Activated naive CD4-positive, alpha-beta T cell treated with anti-CD3 and anti-CD28 coated beads, Interleukin-2, amount 50 U/mL, for 72 hours (primary cell): Measurements from ENCODE around the gene MSL3. TPM values are rescaled to one million over a fixed set of nuclear protein-coding genes. Genes with fewer than 3 reads are reported as not detected.

Experiments
- ATAC-seq, 2 donors: fragments of 150-1000 bp; cut with Tn5 transposase; 2 replicates each; pipeline ENCODE4 v1.10.0; 2021; ENCODE audit warnings: mild to moderate bottlenecking in 2 of 2, moderate library complexity in 2 of 2
- DNase-seq, 2 donors: peaks; one replicate each; pipeline ENCODE4 v3.0.0; 2021 to 2022; ENCODE audit warnings: low spot score in 2 of 2
- H3K27ac Mint-ChIP-seq, 2 donors: one replicate each; pipeline ENCODE4 v1.8.0; 2022; ENCODE audit warnings: mild to moderate bottlenecking in 2 of 2, mixed read lengths in 2 of 2
- H3K36me3 Mint-ChIP-seq, 2 donors: one replicate each; pipeline ENCODE4 v1.8.0; 2022; ENCODE audit warnings: mixed read lengths in 2 of 2
- H3K9me3 Mint-ChIP-seq, 2 donors: one replicate each; pipeline ENCODE4 v1.8.0; 2022; ENCODE audit warnings: mixed read lengths in 2 of 2
- total RNA-seq, 2 donors: library from RNA; stranded (reverse); gene quantifications; one replicate each; pipeline ENCODE4 v1.2.3, GENCODE V29; 2022

Gene MSL3
- total RNA-seq, 2 donors from 2014 or later, result 38.4 to 72.3 TPM

DNA sequence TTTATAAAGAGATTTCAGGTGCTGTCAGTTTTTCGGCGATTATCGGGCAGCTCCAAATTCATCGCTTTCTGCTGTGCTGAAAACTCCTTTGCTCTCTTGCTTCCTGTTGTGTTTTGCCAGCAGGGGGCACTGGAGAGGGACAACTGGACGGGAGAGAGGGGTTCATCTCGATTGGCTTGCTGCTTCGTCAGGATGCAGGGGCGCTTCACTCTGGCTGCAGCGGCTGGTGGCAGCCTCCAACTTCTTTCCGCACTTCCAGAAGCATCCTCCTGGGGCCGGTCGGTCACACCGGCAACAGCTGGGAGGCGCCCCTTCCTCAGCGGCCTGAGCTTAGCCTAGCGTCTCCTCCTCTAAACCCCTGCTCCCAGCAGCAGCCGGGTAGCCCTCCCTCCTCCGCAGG, 29.5 kb downstream of the MSL3 start:
- no peaks in the 10 kb centered on the region for H3K9me3 Mint-ChIP-seq
- ATAC-seq (peak; percentile 81 to 84), DNase-seq (peak; percentile 67 to 72)
- no peak overlapping the region for H3K27ac Mint-ChIP-seq
- H3K36me3 Mint-ChIP-seq, result no peaks in the 10 kb centered on the region

DNA sequence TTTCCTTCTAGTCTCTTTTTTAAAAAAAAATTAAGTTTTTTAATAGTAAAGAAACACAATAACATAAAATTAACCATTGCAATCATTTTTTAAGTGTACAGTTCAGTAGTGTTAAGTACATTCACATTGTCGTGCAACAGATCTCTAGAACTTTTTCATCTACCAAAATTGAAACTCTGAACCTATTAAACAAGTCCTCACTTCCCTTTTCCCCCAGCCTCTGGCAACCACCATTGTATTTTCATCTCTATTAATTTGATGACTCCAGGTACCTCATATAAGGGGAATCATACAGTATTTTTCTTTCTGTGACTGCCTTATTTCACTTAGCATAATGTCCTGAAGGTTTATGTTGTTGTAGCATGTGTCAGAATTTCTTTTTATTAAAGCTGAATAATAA, 31.8 kb downstream of the MSL3 start:
- H3K27ac Mint-ChIP-seq, result no peak overlapping the region
- no peaks in the 10 kb centered on the region for H3K36me3 Mint-ChIP-seq
- DNase-seq (no peak), ATAC-seq (no peak)
- H3K9me3 Mint-ChIP-seq, result no peaks in the 10 kb centered on the region

DNA sequence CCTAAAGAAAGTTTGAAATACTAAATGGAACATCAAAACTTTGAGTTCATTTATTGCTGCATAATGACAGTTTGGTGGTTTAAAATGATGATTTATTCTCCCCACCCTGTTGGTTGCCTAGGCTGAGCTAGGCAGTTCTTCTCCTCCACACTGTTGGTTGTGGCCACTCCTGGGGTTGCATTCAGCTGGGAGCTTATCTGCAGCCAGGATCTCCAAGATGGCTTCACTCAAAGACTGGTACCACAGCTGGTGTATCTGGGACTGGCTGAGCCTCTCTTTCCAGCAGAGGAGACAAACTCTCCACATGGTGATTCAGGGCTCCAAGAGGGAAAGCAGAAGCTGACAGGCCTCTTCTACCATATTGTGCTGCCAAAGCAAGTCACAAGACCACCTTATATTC, 33.1 kb downstream of the MSL3 start:
- DNase-seq (no peak), ATAC-seq (no peak)
- Mint-ChIP-seq H3K9me3 (no peaks in the 10 kb centered on the region), H3K36me3 (no peaks in the 10 kb centered on the region), H3K27ac (no peak overlapping the region)

DNA sequence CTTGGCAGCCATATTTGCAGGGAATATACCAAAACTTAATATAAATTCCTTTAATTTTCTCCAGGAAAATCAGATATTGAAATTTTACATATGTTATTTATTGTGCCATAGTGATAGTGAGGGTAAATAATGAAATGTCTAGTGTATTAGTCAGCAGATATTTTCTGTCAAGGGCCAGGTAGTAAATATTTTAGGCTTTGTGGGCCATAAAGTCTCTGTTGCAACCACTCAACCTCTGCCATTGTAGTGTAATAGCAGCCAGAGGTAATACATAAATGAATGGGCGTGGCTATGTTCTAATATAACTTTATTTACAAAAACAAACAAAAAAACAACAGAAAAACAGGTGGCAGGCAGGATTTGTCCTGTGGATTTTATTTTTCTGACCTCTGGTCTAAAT, 33.5 kb downstream of the MSL3 start:
- H3K27ac Mint-ChIP-seq, result no peak overlapping the region
- ATAC-seq, result no peak

DNA sequence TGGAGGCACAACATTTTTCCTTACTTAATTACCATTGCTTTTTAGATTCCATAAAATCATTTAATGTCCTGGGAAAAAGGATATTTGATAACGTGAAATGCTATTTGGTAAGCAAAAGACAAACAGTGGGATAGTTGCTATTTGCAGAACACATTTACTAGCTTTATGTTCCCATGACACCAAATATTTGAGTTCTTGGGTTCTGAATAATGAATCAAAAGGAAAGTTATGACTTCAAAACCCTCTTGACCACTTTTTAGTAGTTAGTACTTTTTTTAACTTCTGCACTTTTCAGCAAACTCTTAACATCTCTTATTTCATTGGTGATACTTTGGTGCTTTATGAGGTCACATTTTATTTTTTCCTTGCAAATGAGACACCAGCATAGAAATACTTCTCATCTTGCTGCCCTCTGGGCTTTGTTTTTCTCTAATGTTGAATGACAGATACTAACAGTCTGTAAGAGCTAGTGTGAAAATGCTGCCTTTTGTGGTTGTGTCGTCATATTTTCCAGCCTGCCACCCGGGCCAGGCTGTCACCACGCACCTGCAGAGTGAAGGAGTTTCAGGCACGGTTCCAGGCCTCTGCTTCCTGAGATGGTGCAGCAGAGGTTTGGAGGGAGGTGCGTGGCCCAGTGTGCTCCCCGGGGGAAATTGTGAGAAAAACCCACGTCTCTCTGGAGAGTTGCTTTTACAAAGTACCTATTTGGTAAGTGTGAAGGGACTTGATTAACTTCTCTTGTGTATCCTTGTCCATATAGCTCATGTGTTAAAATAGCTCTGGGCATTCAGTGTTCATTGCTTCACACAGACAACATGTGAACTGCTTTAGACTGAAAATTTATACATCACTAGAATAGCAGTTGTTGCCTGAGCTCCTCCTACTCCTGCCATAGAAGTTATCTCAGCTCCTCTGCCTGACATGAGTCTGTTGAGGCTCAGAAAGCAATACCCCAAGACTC, 34.7 kb downstream of the MSL3 start:
- DNase-seq (peak; percentile 64 to 72), ATAC-seq (peak; percentile 93 to 96)
- Mint-ChIP-seq H3K27ac (peak overlapping the region; percentile 88 to 95), H3K9me3 (no peaks in the 10 kb centered on the region), H3K36me3 (no peaks in the 10 kb centered on the region)

More for the DNA sequence above, 33.5 kb downstream of the MSL3 start:
- Mint-ChIP-seq H3K36me3 (no peaks in the 10 kb centered on the region), H3K9me3 (no peaks in the 10 kb centered on the region)
- DNase-seq, result no peak

DNA sequence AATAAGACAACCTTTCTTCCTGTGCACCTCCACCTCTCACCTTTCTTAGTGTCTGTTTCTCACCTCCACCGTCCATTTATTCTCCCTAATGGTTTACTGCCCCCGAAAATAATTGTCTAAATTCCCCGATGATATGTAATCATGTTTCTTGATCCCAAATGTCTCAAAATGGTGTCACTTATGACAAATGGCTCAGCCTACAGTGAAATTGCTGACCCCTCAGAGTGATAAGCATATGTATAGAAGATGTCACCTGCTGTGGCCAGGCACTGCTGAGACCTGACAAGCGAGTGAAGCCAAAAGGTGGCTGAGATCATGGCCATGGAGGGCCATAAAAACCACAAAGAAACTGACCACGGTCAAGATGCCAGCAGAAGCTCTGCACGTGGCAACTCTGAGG, 35.7 kb downstream of the MSL3 start:
- ATAC-seq (no peak), DNase-seq (no peak)
- Mint-ChIP-seq H3K27ac (peak overlapping the region; percentile 88 to 95), H3K36me3 (no peaks in the 10 kb centered on the region), H3K9me3 (no peaks in the 10 kb centered on the region)

DNA sequence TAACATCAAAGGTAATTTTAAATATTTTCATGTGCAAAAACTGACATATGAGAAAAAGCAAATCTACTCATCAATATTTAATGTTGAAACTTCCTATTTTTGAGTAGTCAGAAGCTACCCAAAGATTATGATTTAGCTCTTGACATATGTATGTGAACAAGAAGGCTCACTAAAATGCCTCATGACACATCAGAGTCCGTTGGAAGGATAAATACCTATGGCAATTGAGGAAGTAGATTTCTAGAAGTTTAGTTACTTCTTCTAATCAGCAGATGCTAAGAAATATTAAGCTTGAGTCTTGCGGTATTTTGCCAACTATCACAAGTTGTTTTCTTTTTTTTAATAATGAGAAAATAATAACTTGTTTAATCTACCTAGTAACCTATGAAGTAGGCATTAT, 55.3 kb downstream of the MSL3 start:
- H3K9me3 Mint-ChIP-seq, result no peaks in the 10 kb centered on the region
- DNase-seq (no peak), ATAC-seq (no peak)
- no peaks in the 10 kb centered on the region for H3K36me3 Mint-ChIP-seq
- no peak overlapping the region for H3K27ac Mint-ChIP-seq

Other genes starting within 250 kb of the MSL3 start
- gene ARHGAP6, start 92.3 kb upstream of the MSL3 start, total RNA-seq, result not detected